T-cell (primary cell): ENCODE measurements around the gene DNAJA4. TPM values are rescaled to one million over a fixed set of nuclear protein-coding genes. Genes with fewer than 3 reads are reported as not detected.

Experiments used
- ATAC-seq, 4 experiments: fragments of 200-7000 bp in 3 of 4; fragments of 150-1000 bp in 1 of 4; cut with Tn5 transposase; replicated peaks in 1 of 4; 1 replicate in 3 of 4; 2 replicates in 1 of 4; pipeline ENCODE4 v1.10.0; 2021; ENCODE audit warnings: moderate library complexity in 3 of 4, mild to moderate bottlenecking in 2 of 4, moderate number of reproducible peaks in 1 of 4
- CTCF ChIA-PET, 2 donors: fragments of 300-600 bp; sonication (Branson Sonifier 250); formaldehyde crosslinking; loops; one replicate each; lab custom pipeline; 2022; ENCODE audit warnings: antibody characterized with exemption in 2 of 2; lab: Charles Lee
- POLR2A ChIA-PET, 2 donors: fragments of 300-600 bp; sonication (Branson Sonifier 250); formaldehyde crosslinking; loops; one replicate each; lab custom pipeline; 2022; ENCODE audit warnings: antibody characterized with exemption in 2 of 2; lab: Charles Lee
- DNase-seq, 35 experiments: peaks; one replicate each; pipeline versions ENCODE4 v3.0.0 to v3.0.0-alpha.2; 2013 to 2023
- H3K27ac ChIP-seq: one replicate; pipeline ENCODE4 v1.5.1; 2013; ENCODE audit warnings: low read length
- H3K27me3 ChIP-seq, 2 experiments: replicated peaks in 1 of 2; 1 replicate in 1 of 2; 2 replicates in 1 of 2; pipeline versions ENCODE4 v1.6.1 to v1.7.0; 2013; ENCODE audit warnings: low read length in 1 of 2, mixed read lengths in 1 of 2; ENCODE audit not compliant: control insufficient read depth in 2 of 2, insufficient read depth in 2 of 2; ENCODE audit errors: extremely low read depth in 1 of 2
- H3K36me3 ChIP-seq, 2 donors: 1 replicate in 1 of 2; 2 replicates in 1 of 2; pipeline versions ENCODE4 v1.6.1 to v1.7.0; 2013; ENCODE audit warnings: low read length in 1 of 2; ENCODE audit not compliant: control insufficient read depth in 2 of 2, insufficient read depth in 1 of 2; ENCODE audit errors: extremely low read depth in 1 of 2
- H3K4me1 ChIP-seq, 2 experiments: 1 replicate in 1 of 2; 2 replicates in 1 of 2; pipeline versions ENCODE4 v1.6.1 to v1.7.0; 2013; ENCODE audit warnings: low read length in 2 of 2, mixed read lengths in 1 of 2; ENCODE audit not compliant: insufficient read depth in 2 of 2, control insufficient read depth in 1 of 2; ENCODE audit errors: extremely low read depth in 1 of 2
- H3K4me3 ChIP-seq, 2 donors: 1 replicate in 1 of 2; 2 replicates in 1 of 2; pipeline versions ENCODE4 v1.5.1 to v1.7.0; 2013; ENCODE audit warnings: mild to moderate bottlenecking in 2 of 2, low read length in 1 of 2, moderate library complexity in 1 of 2; ENCODE audit not compliant: control insufficient read depth in 1 of 2; ENCODE audit errors: extremely low read depth in 1 of 2
- H3K9me3 ChIP-seq: 2 replicates; pipeline ENCODE4 v1.7.0; 2013
- H3K27ac Mint-ChIP-seq, 2 donors: one replicate each; pipeline ENCODE4 v1.8.0; 2020 to 2021; ENCODE audit warnings: mild to moderate bottlenecking in 2 of 2, mixed read lengths in 2 of 2
- H3K27me3 Mint-ChIP-seq, 2 donors: one replicate each; pipeline ENCODE4 v1.8.0; 2021 to 2022; ENCODE audit warnings: mixed read lengths in 2 of 2
- H3K36me3 Mint-ChIP-seq: one replicate; pipeline ENCODE4 v1.8.0; 2021; ENCODE audit warnings: mixed read lengths
- H3K4me1 Mint-ChIP-seq, 3 donors: one replicate each; pipeline ENCODE4 v1.8.0; 2020 to 2022; ENCODE audit warnings: mixed read lengths in 3 of 3, mild to moderate bottlenecking in 1 of 3
- H3K4me3 Mint-ChIP-seq, 3 donors: one replicate each; pipeline ENCODE4 v1.8.0; 2020 to 2022; ENCODE audit warnings: mild to moderate bottlenecking in 3 of 3, mixed read lengths in 3 of 3, moderate library complexity in 3 of 3
- H3K9me3 Mint-ChIP-seq, 3 donors: one replicate each; pipeline ENCODE4 v1.8.0; 2020 to 2022; ENCODE audit warnings: mixed read lengths in 3 of 3
- WGBS: methylation state at CpG from one replicate; pipeline ENCODE4 v1.1.5; 2013; ENCODE audit warnings: missing lambda C conversion rate; ENCODE audit not compliant: insufficient coverage; 5-methylcytosine and 5-hydroxymethylcytosine counted together
- total RNA-seq, 35 experiments: library from RNA in 6 of 35; stranded (reverse) in 6 of 35; fragments of 120-200 nt in 1 of 35; gene quantifications; one replicate each; pipeline versions ENCODE4 v1.2.1 to v1.2.4 and lab custom pipeline; 2013 to 2026

DNAJA4 gene
- total RNA-seq, 5 donors from 2014 or later (not counting 1 experiment from before 2014, with no cell fraction given): 29.0 to 50.4 (median 32.6) TPM

GRCh38 chr15:78304216-78305066 lies 40.1 kb downstream of the DNAJA4 start:
- POLR2A ChIA-PET: no interaction called here
- ATAC-seq: no peak

GRCh38 chr15:78306176-78306774 lies 41.9 kb downstream of the DNAJA4 start:
- H3K9me3 Mint-ChIP-seq: no peaks in the 10 kb centered on the region
- H3K27ac Mint-ChIP-seq: no peak overlapping the region
- ATAC-seq (no peak), DNase-seq (no peak)
- Histone ChIP-seq H3K27me3 (peaks cover 0 to 41% of the 10 kb centered on the region in 2 experiments), H3K4me1 (no peaks in the 10 kb centered on the region), H3K36me3 (no peaks in the 10 kb centered on the region), H3K9me3 (no peaks in the 10 kb centered on the region), H3K27ac (no peak overlapping the region), H3K4me3 (no peak overlapping the region)
- no peaks in the 10 kb centered on the region for H3K36me3 Mint-ChIP-seq
- ChIA-PET CTCF (interaction anchor here (0.7 to 1.0 kb wide), 2 partner anchors 11 to 38 kb away, joined by 3 to 6 read pairs; no protein-coding TSS in a partner anchor), POLR2A (no interaction called here)
- H3K27me3 Mint-ChIP-seq: peaks cover 10 to 18% of the 10 kb centered on the region in 2 donors
- WGBS: no CpG with 5 or more reads among the region's 3 CpGs
- H3K4me3 Mint-ChIP-seq: no peak overlapping the region
- H3K4me1 Mint-ChIP-seq: peaks cover 0 to 3% (median 1%) of the 10 kb centered on the region in 3 donors

More at GRCh38 chr15:78304216-78305066, 40.1 kb downstream of the DNAJA4 start:
- no peak overlapping the region for H3K4me3 ChIP-seq
- Mint-ChIP-seq H3K4me1 (peaks cover 4 to 8% (median 5%) of the 10 kb centered on the region in 3 donors), H3K4me3 (no peak overlapping the region), H3K27ac (no peak overlapping the region), H3K9me3 (no peaks in the 10 kb centered on the region), H3K36me3 (no peaks in the 10 kb centered on the region), H3K27me3 (peaks cover 10 to 12% of the 10 kb centered on the region in 2 donors)
- H3K9me3 ChIP-seq: no peaks in the 10 kb centered on the region
- no peaks in the 10 kb centered on the region for H3K36me3 ChIP-seq
- CTCF ChIA-PET: no interaction called here
- DNase-seq: no peak
- no peak overlapping the region for H3K27ac ChIP-seq
- peaks cover 0 to 36% of the 10 kb centered on the region in 2 experiments for H3K27me3 ChIP-seq
- WGBS: 81% methylated on average over 4 of the region's 9 CpGs
- H3K4me1 ChIP-seq: peaks cover 0 to 7% of the 10 kb centered on the region in 2 experiments

- Histone ChIP-seq H3K9me3 (no peaks in the 10 kb centered on the region), H3K4me3 (no peak overlapping the region), H3K27me3 (peaks cover 0 to 41% of the 10 kb centered on the region in 2 experiments), H3K4me1 (no peaks in the 10 kb centered on the region), H3K36me3 (no peaks in the 10 kb centered on the region), H3K27ac (no peak overlapping the region)
- DNase-seq (no peak), ATAC-seq (no peak)
- POLR2A ChIA-PET: no interaction called here
- H3K4me1 Mint-ChIP-seq: no peaks in the 10 kb centered on the region
- no peak overlapping the region for H3K27ac Mint-ChIP-seq
- WGBS: 60% methylated on average over 1 of the region's 6 CpGs
- H3K36me3 Mint-ChIP-seq: no peaks in the 10 kb centered on the region
- H3K9me3 Mint-ChIP-seq: no peaks in the 10 kb centered on the region
- CTCF ChIA-PET: interaction anchor here in 1 of 2 donors (1.0 to 1.1 kb wide), 2 partner anchors 8 to 130 kb away, joined by 3 read pairs; partner anchors contain the start of genes IREB2 and SKIC8
- peaks cover 10 to 18% of the 10 kb centered on the region in 2 donors for H3K27me3 Mint-ChIP-seq
- H3K4me3 Mint-ChIP-seq: no peak overlapping the region
Measured at GRCh38 chr15:78307976-78308375, 43.6 kb downstream of the DNAJA4 start.

GRCh38 chr15:78308422-78309032 lies 44.2 kb downstream of the DNAJA4 start:
- ATAC-seq (peak; percentile 48 to 56 (median 52)), DNase-seq (peak in 26 of 35 experiments; percentile 3 to 46 (median 20))
- no peak overlapping the region for H3K4me3 Mint-ChIP-seq
- H3K4me1 ChIP-seq: no peaks in the 10 kb centered on the region
- CTCF ChIA-PET: interaction anchor here in 1 of 2 donors (1.0 to 1.1 kb wide), 2 partner anchors 9 to 130 kb away, joined by 3 read pairs; partner anchors contain the start of genes IREB2 and SKIC8
- H3K4me3 ChIP-seq: no peak overlapping the region
- H3K27me3 ChIP-seq: peaks cover 0 to 44% of the 10 kb centered on the region in 2 experiments
- no peak overlapping the region for H3K27ac ChIP-seq
- no peaks in the 10 kb centered on the region for H3K36me3 ChIP-seq
- no peak overlapping the region for H3K27ac Mint-ChIP-seq
- no peaks in the 10 kb centered on the region for H3K9me3 Mint-ChIP-seq
- POLR2A ChIA-PET: no interaction called here
- no peaks in the 10 kb centered on the region for H3K4me1 Mint-ChIP-seq
- WGBS: 25% methylated on average over 8 of the region's 9 CpGs
- H3K9me3 ChIP-seq: no peaks in the 10 kb centered on the region
- peaks cover 10 to 18% of the 10 kb centered on the region in 2 donors for H3K27me3 Mint-ChIP-seq
- H3K36me3 Mint-ChIP-seq: no peaks in the 10 kb centered on the region

GRCh38 chr15:78311292-78311691 lies 46.9 kb downstream of the DNAJA4 start:
- Histone ChIP-seq H3K27me3 (peaks cover 0 to 43% of the 10 kb centered on the region in 2 experiments), H3K4me1 (no peaks in the 10 kb centered on the region), H3K36me3 (no peaks in the 10 kb centered on the region), H3K4me3 (no peak overlapping the region), H3K27ac (no peak overlapping the region), H3K9me3 (no peaks in the 10 kb centered on the region)
- WGBS: 100% methylated on average over 1 of the region's 3 CpGs
- ChIA-PET POLR2A (no interaction called here), CTCF (interaction anchor here in 1 of 2 donors (0.6 kb wide), 1 partner anchor 1400 kb away, joined by 6 read pairs; no protein-coding TSS in a partner anchor)
- Mint-ChIP-seq H3K4me1 (no peaks in the 10 kb centered on the region), H3K27ac (no peak overlapping the region), H3K27me3 (peaks cover 7 to 15% of the 10 kb centered on the region in 2 donors), H3K36me3 (no peaks in the 10 kb centered on the region), H3K9me3 (no peaks in the 10 kb centered on the region), H3K4me3 (no peak overlapping the region)
- no peak for DNase-seq
- no peak for ATAC-seq

- 86% methylated on average over 3 of the region's 4 CpGs for WGBS
Measured at GRCh38 chr15:78312536-78312935, 48.2 kb downstream of the DNAJA4 start.

More at GRCh38 chr15:78312536-78312935, 48.2 kb downstream of the DNAJA4 start:
- Mint-ChIP-seq H3K9me3 (no peaks in the 10 kb centered on the region), H3K36me3 (no peaks in the 10 kb centered on the region), H3K27ac (no peak overlapping the region), H3K4me1 (no peaks in the 10 kb centered on the region), H3K27me3 (peaks cover 4 to 15% of the 10 kb centered on the region in 2 donors), H3K4me3 (no peak overlapping the region)
- ATAC-seq (no peak), DNase-seq (no peak)
- Histone ChIP-seq H3K4me3 (no peak overlapping the region), H3K27ac (no peak overlapping the region), H3K36me3 (no peaks in the 10 kb centered on the region), H3K27me3 (peaks cover 0 to 34% of the 10 kb centered on the region in 2 experiments), H3K9me3 (no peaks in the 10 kb centered on the region), H3K4me1 (no peaks in the 10 kb centered on the region)
- ChIA-PET POLR2A (no interaction called here), CTCF (interaction anchor here in 1 of 2 donors (0.6 kb wide), 2 partner anchors 9 to 118 kb away, joined by 3 to 5 read pairs; no protein-coding TSS in a partner anchor)
